GM12864 (cell line): ENCODE data around the gene MIX23.

Experiments
- DNase-seq: peaks from one replicate; pipeline ENCODE4 v3.0.0-alpha.2; 2011; ENCODE audit warnings: low read depth
- H3K4me3 ChIP-seq: 2 replicates; pipeline ENCODE4 v1.5.1; 2011; ENCODE audit warnings: mild to moderate bottlenecking, low read depth, low read length, control low read depth
- CTCF ChIP-seq: IDR thresholded peaks from 2 replicates; pipeline ENCODE4 v1.5.1; 2011; ENCODE audit warnings: low read depth, mild to moderate bottlenecking, moderate library complexity, low read length, control low read depth, inconsistent platforms; ENCODE audit errors: missing control alignments

MIX23 gene

GRCh38 chr3:122395582-122395981, 12.6 kb upstream of the MIX23 start:
- no peak overlapping the region for H3K4me3 ChIP-seq
- TF ChIP-seq CTCF, result no peak
- DNase-seq, result no peak

DNA sequence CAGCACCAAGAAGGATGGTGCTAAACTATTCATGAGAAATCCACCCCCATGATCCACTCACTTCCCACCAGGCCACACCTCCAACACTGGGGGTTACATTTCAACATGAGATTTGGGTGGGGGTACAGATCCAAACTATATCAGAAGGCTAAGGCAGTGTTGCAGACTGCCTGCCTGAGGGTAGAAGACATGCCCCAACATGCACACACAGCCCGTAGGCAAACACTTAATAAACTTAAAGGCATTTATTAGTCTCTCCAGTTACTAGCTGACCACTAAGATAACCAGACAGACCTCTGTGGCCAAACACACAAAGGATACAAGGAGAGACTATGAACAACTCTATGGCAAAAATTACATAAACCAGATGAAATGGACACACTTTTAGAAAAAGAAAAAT, 11.1 kb upstream of the MIX23 start:
- no peak for DNase-seq
- H3K4me3 ChIP-seq, result no peak overlapping the region
- TF ChIP-seq CTCF, result no peak

DNA sequence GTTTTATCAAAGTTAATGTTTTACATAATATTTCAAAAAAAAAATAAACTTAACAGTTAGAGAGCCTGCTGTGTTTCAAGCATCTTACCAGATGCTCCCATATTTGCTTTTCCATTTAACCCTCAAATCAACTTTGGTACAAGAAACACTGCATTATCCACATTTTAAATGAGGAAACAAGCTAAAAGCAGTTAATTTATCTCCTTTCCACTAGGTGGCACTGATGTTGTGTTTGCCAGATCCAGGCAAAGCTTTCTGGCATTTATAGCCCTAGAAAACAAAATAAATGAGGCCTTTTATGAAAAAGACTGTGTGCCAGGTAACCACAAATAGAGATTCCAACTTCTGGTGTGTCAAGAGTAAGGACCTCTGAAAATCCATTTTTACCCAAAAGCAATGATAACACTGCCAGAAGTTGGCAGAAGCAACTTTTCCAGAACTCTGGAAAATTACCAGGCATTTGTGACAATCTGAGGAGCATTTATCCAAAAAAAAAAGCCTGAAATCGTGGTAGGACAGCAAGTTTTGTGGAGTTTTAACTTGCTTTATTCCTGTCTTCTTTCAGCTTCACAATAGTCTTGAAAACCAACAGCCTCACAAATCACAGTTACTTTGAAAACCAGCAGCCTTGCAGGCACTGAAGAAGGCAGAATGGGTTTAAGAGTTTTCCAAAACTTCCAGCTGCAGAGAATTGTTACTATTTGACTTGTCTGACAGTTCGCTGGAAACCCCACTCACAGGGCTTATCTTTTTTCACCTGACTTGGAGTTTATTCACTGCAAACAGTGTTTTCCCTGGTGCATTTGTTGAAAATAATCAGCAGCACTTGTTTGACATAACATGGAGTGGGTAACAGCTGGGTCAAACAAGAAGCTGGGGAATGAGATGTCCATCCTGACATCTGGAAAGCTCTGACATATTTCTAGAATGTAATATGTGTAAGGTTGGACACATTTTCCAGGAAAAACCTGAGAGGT, 10.1 kb upstream of the MIX23 start:
- H3K4me3 ChIP-seq, result no peak overlapping the region
- DNase-seq, result no peak
- peak; percentile 66 for TF ChIP-seq CTCF

DNA sequence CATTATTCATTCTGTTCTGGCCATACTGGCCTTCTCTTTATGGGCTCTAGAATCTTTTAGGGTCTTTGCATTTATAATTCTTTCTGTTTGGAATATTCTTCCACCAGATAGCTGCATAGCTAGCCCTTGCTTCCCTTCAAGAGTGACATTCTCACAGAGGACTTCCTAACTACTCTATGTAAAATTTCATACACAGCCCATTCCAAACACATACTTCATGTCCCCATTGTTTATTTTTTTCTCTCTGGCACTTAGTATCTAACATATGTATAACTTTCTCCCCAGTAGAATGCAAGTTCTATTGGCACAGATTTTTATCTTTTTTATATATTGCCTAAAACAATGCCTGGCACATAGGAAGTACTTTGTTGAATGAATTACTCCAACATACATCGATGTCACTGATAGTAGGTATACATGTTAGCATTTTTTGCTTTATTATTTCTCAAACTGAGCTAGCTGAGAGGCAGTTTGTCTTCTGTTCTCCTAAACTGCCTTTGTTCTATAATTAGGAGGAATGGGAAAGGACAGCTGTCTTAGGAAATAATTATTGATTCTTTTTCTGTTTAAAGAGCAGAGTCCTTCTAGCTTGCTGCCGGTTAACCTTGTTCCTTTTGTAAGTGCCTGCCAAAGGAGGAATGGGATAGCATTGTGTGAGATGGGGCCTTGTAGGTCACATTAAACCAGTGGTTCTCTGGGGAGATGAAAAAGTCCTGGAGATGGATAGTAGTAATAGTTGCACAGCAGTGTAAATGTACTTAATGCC, 8.8 kb upstream of the MIX23 start:
- DNase-seq, result no peak

GRCh38 chr3:122390665-122391064, 7.6 kb upstream of the MIX23 start:
- no peak for DNase-seq
- TF ChIP-seq CTCF, result no peak
- H3K4me3 ChIP-seq, result no peak overlapping the region

More for the DNA sequence above, 8.8 kb upstream of the MIX23 start:
- TF ChIP-seq CTCF, result no peak
- H3K4me3 ChIP-seq, result no peak overlapping the region

GRCh38 chr3:122389892-122390291, 6.9 kb upstream of the MIX23 start:
- TF ChIP-seq CTCF, result no peak
- DNase-seq, result no peak
- no peak overlapping the region for H3K4me3 ChIP-seq
